ENCODE results near the gene WFDC2.
"Not testable (repeated sequence)": the region's sequence is repeated elsewhere in the genome, so short reads cannot be mapped to it uniquely, and the experiment has no call there.

Gene WFDC2

GRCh38 chr20:45472286-45472685, 2.7 kb downstream of the WFDC2 start:
- H3K27me3 ChIP-seq (ENCODE audit: control insufficient read depth, insufficient read depth, low read length), result peaks cover 50% of the 10 kb centered on the region
- not testable (repeated sequence) for H3K4me3 ChIP-seq (ENCODE audit: low read length); H3K4me1 ChIP-seq (ENCODE audit: control insufficient read depth, insufficient read depth, low read length); H3K36me3 ChIP-seq (ENCODE audit: insufficient read depth, low read length); H3K4me2 ChIP-seq (ENCODE audit: low read length); H3K9me3 ChIP-seq (replicated peaks; ENCODE audit: low read length); H3K9ac ChIP-seq (ENCODE audit: low read depth, low read length)

- H3K4me1 ChIP-seq (ENCODE audit: control insufficient read depth, insufficient read depth, low read length); H3K4me3 ChIP-seq (ENCODE audit: low read length); H3K4me2 ChIP-seq (ENCODE audit: low read length); H3K9me3 ChIP-seq (replicated peaks; ENCODE audit: low read length); H3K36me3 ChIP-seq (ENCODE audit: insufficient read depth, low read length); H3K9ac ChIP-seq (ENCODE audit: low read depth, low read length): not testable (repeated sequence)
- peaks cover 29% of the 10 kb centered on the region for H3K27me3 ChIP-seq (ENCODE audit: control insufficient read depth, insufficient read depth, low read length)
Observed at GRCh38 chr20:45477530-45478148, 8.1 kb downstream of the WFDC2 start.

- Histone ChIP-seq H3K4me1 (ENCODE audit: control insufficient read depth, insufficient read depth, low read length) (no peaks in the 10 kb centered on the region), H3K36me3 (ENCODE audit: insufficient read depth, low read length) (no peaks in the 10 kb centered on the region), H3K4me2 (ENCODE audit: low read length) (no peak overlapping the region), H3K4me3 (ENCODE audit: low read length) (no peak overlapping the region), H3K9me3 (replicated peaks; ENCODE audit: low read length) (no peaks in the 10 kb centered on the region), H3K27me3 (ENCODE audit: control insufficient read depth, insufficient read depth, low read length) (peaks cover 38% of the 10 kb centered on the region), H3K9ac (ENCODE audit: low read depth, low read length) (no peak overlapping the region)
Observed at GRCh38 chr20:45479822-45480221, 10.3 kb downstream of the WFDC2 start.

- Histone ChIP-seq H3K36me3 (ENCODE audit: insufficient read depth, low read length) (no peaks in the 10 kb centered on the region), H3K27me3 (ENCODE audit: control insufficient read depth, insufficient read depth, low read length) (peaks cover 57% of the 10 kb centered on the region), H3K4me2 (ENCODE audit: low read length) (no peak overlapping the region), H3K4me3 (ENCODE audit: low read length) (no peak overlapping the region), H3K9ac (ENCODE audit: low read depth, low read length) (no peak overlapping the region), H3K9me3 (replicated peaks; ENCODE audit: low read length) (no peaks in the 10 kb centered on the region), H3K4me1 (ENCODE audit: control insufficient read depth, insufficient read depth, low read length) (no peaks in the 10 kb centered on the region)
Observed at GRCh38 chr20:45484676-45485075, 15.1 kb downstream of the WFDC2 start.

- Histone ChIP-seq H3K9me3 (replicated peaks; ENCODE audit: low read length) (no peaks in the 10 kb centered on the region), H3K4me2 (ENCODE audit: low read length) (no peak overlapping the region), H3K27me3 (ENCODE audit: control insufficient read depth, insufficient read depth, low read length) (peaks cover 63% of the 10 kb centered on the region), H3K36me3 (ENCODE audit: insufficient read depth, low read length) (no peaks in the 10 kb centered on the region), H3K4me1 (ENCODE audit: control insufficient read depth, insufficient read depth, low read length) (no peaks in the 10 kb centered on the region), H3K4me3 (ENCODE audit: low read length) (no peak overlapping the region), H3K9ac (ENCODE audit: low read depth, low read length) (no peak overlapping the region)
Observed at GRCh38 chr20:45485388-45485787, 15.8 kb downstream of the WFDC2 start.

GRCh38 chr20:45487231-45487635, 17.7 kb downstream of the WFDC2 start:
- Histone ChIP-seq H3K9ac (ENCODE audit: low read depth, low read length) (no peak overlapping the region), H3K4me1 (ENCODE audit: control insufficient read depth, insufficient read depth, low read length) (no peaks in the 10 kb centered on the region), H3K27me3 (ENCODE audit: control insufficient read depth, insufficient read depth, low read length) (peaks cover 54% of the 10 kb centered on the region), H3K9me3 (replicated peaks; ENCODE audit: low read length) (no peaks in the 10 kb centered on the region), H3K4me3 (ENCODE audit: low read length) (no peak overlapping the region), H3K4me2 (ENCODE audit: low read length) (no peak overlapping the region), H3K36me3 (ENCODE audit: insufficient read depth, low read length) (no peaks in the 10 kb centered on the region)

GRCh38 chr20:45489083-45489531, 19.6 kb downstream of the WFDC2 start:
- Histone ChIP-seq H3K36me3 (ENCODE audit: insufficient read depth, low read length) (no peaks in the 10 kb centered on the region), H3K4me1 (ENCODE audit: control insufficient read depth, insufficient read depth, low read length) (no peaks in the 10 kb centered on the region), H3K27me3 (ENCODE audit: control insufficient read depth, insufficient read depth, low read length) (peaks cover 51% of the 10 kb centered on the region)

GRCh38 chr20:45495501-45495941, 26.0 kb downstream of the WFDC2 start:
- Histone ChIP-seq H3K4me1 (ENCODE audit: control insufficient read depth, insufficient read depth, low read length) (no peaks in the 10 kb centered on the region), H3K27me3 (ENCODE audit: control insufficient read depth, insufficient read depth, low read length) (peaks cover 52% of the 10 kb centered on the region), H3K4me3 (ENCODE audit: low read length) (no peak overlapping the region), H3K36me3 (ENCODE audit: insufficient read depth, low read length) (no peaks in the 10 kb centered on the region), H3K4me2 (ENCODE audit: low read length) (no peak overlapping the region), H3K9ac (ENCODE audit: low read depth, low read length) (no peak overlapping the region), H3K9me3 (replicated peaks; ENCODE audit: low read length) (no peaks in the 10 kb centered on the region)

More at GRCh38 chr20:45489083-45489531, 19.6 kb downstream of the WFDC2 start:
- Histone ChIP-seq H3K4me2 (ENCODE audit: low read length) (no peak overlapping the region), H3K4me3 (ENCODE audit: low read length) (no peak overlapping the region), H3K9me3 (replicated peaks; ENCODE audit: low read length) (no peaks in the 10 kb centered on the region), H3K9ac (ENCODE audit: low read depth, low read length) (no peak overlapping the region)

GRCh38 chr20:45496166-45496565, 26.6 kb downstream of the WFDC2 start:
- no peaks in the 10 kb centered on the region for H3K36me3 ChIP-seq (ENCODE audit: insufficient read depth, low read length)
- H3K27me3 ChIP-seq (ENCODE audit: control insufficient read depth, insufficient read depth, low read length), result peaks cover 56% of the 10 kb centered on the region
- no peak overlapping the region for H3K4me3 ChIP-seq (ENCODE audit: low read length)
- no peak overlapping the region for H3K4me2 ChIP-seq (ENCODE audit: low read length)
- H3K9me3 ChIP-seq (replicated peaks; ENCODE audit: low read length), result no peaks in the 10 kb centered on the region
- no peaks in the 10 kb centered on the region for H3K4me1 ChIP-seq (ENCODE audit: control insufficient read depth, insufficient read depth, low read length)
- H3K9ac ChIP-seq (ENCODE audit: low read depth, low read length), result no peak overlapping the region

- no peak overlapping the region for H3K4me3 ChIP-seq (ENCODE audit: low read length)
- H3K4me2 ChIP-seq (ENCODE audit: low read length), result no peak overlapping the region
- no peak overlapping the region for H3K9ac ChIP-seq (ENCODE audit: low read depth, low read length)
- H3K9me3 ChIP-seq (replicated peaks; ENCODE audit: low read length), result no peaks in the 10 kb centered on the region
- no peaks in the 10 kb centered on the region for H3K36me3 ChIP-seq (ENCODE audit: insufficient read depth, low read length)
- peaks cover 53% of the 10 kb centered on the region for H3K27me3 ChIP-seq (ENCODE audit: control insufficient read depth, insufficient read depth, low read length)
- no peaks in the 10 kb centered on the region for H3K4me1 ChIP-seq (ENCODE audit: control insufficient read depth, insufficient read depth, low read length)
Observed at GRCh38 chr20:45497971-45498494, 28.5 kb downstream of the WFDC2 start.

- Histone ChIP-seq H3K9me3 (replicated peaks; ENCODE audit: low read length) (no peaks in the 10 kb centered on the region), H3K27me3 (ENCODE audit: control insufficient read depth, insufficient read depth, low read length) (peaks cover 56% of the 10 kb centered on the region), H3K4me3 (ENCODE audit: low read length) (no peak overlapping the region), H3K4me1 (ENCODE audit: control insufficient read depth, insufficient read depth, low read length) (no peaks in the 10 kb centered on the region), H3K9ac (ENCODE audit: low read depth, low read length) (no peak overlapping the region), H3K4me2 (ENCODE audit: low read length) (no peak overlapping the region), H3K36me3 (ENCODE audit: insufficient read depth, low read length) (no peaks in the 10 kb centered on the region)
Observed at GRCh38 chr20:45500022-45500421, 30.5 kb downstream of the WFDC2 start.

- no peaks in the 10 kb centered on the region for H3K4me1 ChIP-seq (ENCODE audit: control insufficient read depth, insufficient read depth, low read length)
- no peak overlapping the region for H3K4me2 ChIP-seq (ENCODE audit: low read length)
Observed at GRCh38 chr20:45501600-45501999, 32.0 kb downstream of the WFDC2 start.

More at GRCh38 chr20:45501600-45501999, 32.0 kb downstream of the WFDC2 start:
- H3K9me3 ChIP-seq (replicated peaks; ENCODE audit: low read length), result no peaks in the 10 kb centered on the region
- H3K9ac ChIP-seq (ENCODE audit: low read depth, low read length), result no peak overlapping the region
- peaks cover 48% of the 10 kb centered on the region for H3K27me3 ChIP-seq (ENCODE audit: control insufficient read depth, insufficient read depth, low read length)
- no peak overlapping the region for H3K4me3 ChIP-seq (ENCODE audit: low read length)
- H3K36me3 ChIP-seq (ENCODE audit: insufficient read depth, low read length), result no peaks in the 10 kb centered on the region

Data from skeletal muscle satellite cell (primary cell).